B cell (primary cell): ENCODE data around the gene TMED6. TPM values are rescaled to one million over a fixed set of nuclear protein-coding genes. Genes with fewer than 3 reads are reported as not detected.

ENCODE experiments used
- ATAC-seq: fragments of 200-7000 bp; cut with Tn5 transposase; one replicate; pipeline ENCODE4 v1.10.0; 2021; ENCODE audit warnings: low read depth, mild to moderate bottlenecking, moderate number of reproducible peaks, moderate library complexity
- CTCF ChIA-PET: fragments of 350-600 bp; sonication (Branson Sonifier 250); formaldehyde crosslinking; loops from one replicate; lab custom pipeline; 2021; ENCODE audit warnings: antibody characterized with exemption, inconsistent platforms; lab: Charles Lee
- POLR2A ChIA-PET: fragments of 350-600 bp; sonication (Branson Sonifier 250); formaldehyde crosslinking; loops from one replicate; lab custom pipeline; 2021; ENCODE audit warnings: antibody characterized with exemption; lab: Charles Lee
- DNase-seq: peaks from one replicate; pipeline ENCODE4 v3.0.0; 2013
- H2AFZ ChIP-seq: 2 replicates; pipeline ENCODE4 v1.6.1; 2012; ENCODE audit warnings: mild to moderate bottlenecking, low read depth, low read length; ENCODE audit not compliant: insufficient read depth, poor library complexity, severe bottlenecking
- H3K27ac ChIP-seq, 2 donors: 1 replicate in 1 of 2; 2 replicates in 1 of 2; pipeline ENCODE4 v1.5.1; 2012 to 2013; ENCODE audit warnings: low read length in 2 of 2, mild to moderate bottlenecking in 2 of 2, moderate library complexity in 1 of 2
- H3K27me3 ChIP-seq, 4 experiments: fragments of 200-600 bp in 1 of 4; sonication (generic) in 1 of 4; replicated peaks in 1 of 4; 1 replicate in 2 of 4; 2 replicates in 2 of 4; pipeline versions ENCODE4 v1.6.1 to v1.7.0; 2013 to 2016; ENCODE audit warnings: low read length in 3 of 4, mild to moderate bottlenecking in 2 of 4, mixed read lengths in 1 of 4, moderate library complexity in 1 of 4; ENCODE audit not compliant: insufficient read depth in 4 of 4, control insufficient read depth in 3 of 4; ENCODE audit errors: control extremely low read depth in 1 of 4
- H3K36me3 ChIP-seq, 2 experiments: replicated peaks in 1 of 2; 1 replicate in 1 of 2; 2 replicates in 1 of 2; pipeline versions ENCODE4 v1.6.1 to v1.7.1; 2013; ENCODE audit warnings: low read length in 1 of 2; ENCODE audit not compliant: insufficient read depth in 2 of 2, control insufficient read depth in 1 of 2; ENCODE audit errors: control extremely low read depth in 1 of 2, extremely low read depth in 1 of 2
- H3K4me1 ChIP-seq, 2 donors: fragments of 200-600 bp in 1 of 2; sonication (generic) in 1 of 2; 1 replicate in 1 of 2; 2 replicates in 1 of 2; pipeline versions ENCODE4 v1.5.1 to v1.6.1; 2013 to 2017; ENCODE audit warnings: low read length in 2 of 2; ENCODE audit not compliant: control insufficient read depth in 2 of 2, insufficient read depth in 2 of 2
- H3K4me2 ChIP-seq: replicated peaks from 2 replicates; pipeline ENCODE3; 2012; ENCODE audit warnings: mild to moderate bottlenecking, low read depth, low read length; ENCODE audit not compliant: poor library complexity, severe bottlenecking
- H3K4me3 ChIP-seq, 5 experiments: fragments of 200-600 bp in 1 of 5; sonication (generic) in 1 of 5; 1 replicate in 3 of 5; 2 replicates in 2 of 5; pipeline versions ENCODE4 v1.5.1 to v1.7.0; 2011 to 2016; ENCODE audit warnings: low read length in 4 of 5, mild to moderate bottlenecking in 4 of 5, low read depth in 2 of 5, control low read depth in 1 of 5, moderate library complexity in 1 of 5; ENCODE audit not compliant: insufficient read depth in 1 of 5; ENCODE audit errors: control extremely low read depth in 1 of 5, extremely low read depth in 1 of 5
- H3K79me2 ChIP-seq: fragments of 200-600 bp; sonication (generic); one replicate; pipeline ENCODE4 v1.6.0; 2016; ENCODE audit warnings: low read length; ENCODE audit not compliant: control insufficient read depth, insufficient read depth
- H3K9ac ChIP-seq: fragments of 200-600 bp; sonication (generic); 2 replicates; pipeline ENCODE4 v1.6.1; 2017; ENCODE audit warnings: mild to moderate bottlenecking, low read length, moderate library complexity
- H3K9me3 ChIP-seq, 3 donors: one replicate each; pipeline versions ENCODE4 v1.6.1 to v1.7.1; 2013; ENCODE audit warnings: low read length in 2 of 3; ENCODE audit not compliant: control insufficient read depth in 2 of 3, insufficient read depth in 1 of 3; ENCODE audit errors: control extremely low read depth in 1 of 3
- H4K20me1 ChIP-seq: 2 replicates; pipeline ENCODE4 v1.6.0; 2012; ENCODE audit warnings: mild to moderate bottlenecking, low read length; ENCODE audit not compliant: insufficient read depth, control insufficient read depth, poor library complexity, severe bottlenecking
- H3K27ac Mint-ChIP-seq: one replicate; pipeline ENCODE4 v1.8.0; 2021; ENCODE audit warnings: mixed read lengths
- H3K27me3 Mint-ChIP-seq: one replicate; pipeline ENCODE4 v1.8.0; 2021; ENCODE audit warnings: mixed read lengths
- H3K4me1 Mint-ChIP-seq: one replicate; pipeline ENCODE4 v1.8.0; 2021; ENCODE audit warnings: mixed read lengths
- H3K4me3 Mint-ChIP-seq: one replicate; pipeline ENCODE4 v1.8.0; 2021; ENCODE audit warnings: mixed read lengths
- H3K9me3 Mint-ChIP-seq: one replicate; pipeline ENCODE4 v1.8.0; 2022; ENCODE audit warnings: mixed read lengths; ENCODE audit not compliant: insufficient read depth
- CTCF ChIP-seq: fragments of 200-600 bp; IDR thresholded peaks from one replicate; pipeline ENCODE4 v1.8.0; 2022; ENCODE audit warnings: antibody characterized with exemption, mild to moderate bottlenecking
- EZH2 ChIP-seq: IDR thresholded peaks from 2 replicates; pipeline ENCODE4 v1.6.1; 2012; ENCODE audit warnings: borderline replicate concordance, low read depth, mild to moderate bottlenecking, moderate library complexity, low read length; ENCODE audit not compliant: insufficient read depth, poor library complexity, severe bottlenecking
- WGBS: methylation state at CpG from one replicate; pipeline ENCODE4 v1.1.5; 2013; ENCODE audit warnings: missing lambda C conversion rate; ENCODE audit not compliant: insufficient coverage; 5-methylcytosine and 5-hydroxymethylcytosine counted together
- intact Hi-C: fragments of 100-400 bp; cut with micrococcal nuclease; formaldehyde crosslinking; loops from one replicate; pipeline ENCODE4 v1.10.0; 2022
- polyA plus RNA-seq: library from polyadenylated mRNA; depleted of rRNA; stranded (reverse); fragments of >200 nt; gene quantifications from 2 replicates; pipeline ENCODE4 v1.2.3, GENCODE V29; 2012
- total RNA-seq, 2 donors: library from RNA; stranded (reverse); fragments of 120-200 nt in 1 of 2; gene quantifications; 1 replicate in 1 of 2; 2 replicates in 1 of 2; pipeline versions ENCODE4 v1.2.3 to v1.2.4, GENCODE V29; 2013 to 2022

The TMED6 gene
- total and polyA plus RNA-seq, 2 donors (not counting 1 experiment from before 2014, with no cell fraction given): 0.78 to 4.5 TPM

GRCh38 chr16:69397821-69398521 is 46.4 kb upstream of the TMED6 start:
- peak overlapping the region; percentile 3 for H2AFZ ChIP-seq
- H3K27me3 Mint-ChIP-seq: no peaks in the 10 kb centered on the region
- peaks cover 5 to 7% of the 10 kb centered on the region in 2 donors for H3K4me1 ChIP-seq
- H4K20me1 ChIP-seq: no peaks in the 10 kb centered on the region
- no peak overlapping the region for H3K4me3 Mint-ChIP-seq
- no peak overlapping the region for H3K27ac Mint-ChIP-seq
- WGBS: 91% methylated on average over 5 of the region's 6 CpGs
- ATAC-seq: no peak
- no peaks in the 10 kb centered on the region for H3K9me3 ChIP-seq
- no peak overlapping the region for H3K4me3 ChIP-seq
- no peaks in the 10 kb centered on the region for H3K9me3 Mint-ChIP-seq
- H3K4me2 ChIP-seq: no peak overlapping the region
- H3K27me3 ChIP-seq: no peaks in the 10 kb centered on the region
- H3K36me3 ChIP-seq: no peaks in the 10 kb centered on the region
- TF ChIP-seq EZH2 (no peak), CTCF (no peak)
- CTCF ChIA-PET: interaction anchor here (3.9 to 4.1 kb wide), 2 partner anchors 171 to 311 kb away, joined by 19 to 26 read pairs; no protein-coding TSS in a partner anchor
- no peak overlapping the region for H3K27ac ChIP-seq
- POLR2A ChIA-PET: no interaction called here
- peaks cover 9% of the 10 kb centered on the region for H3K4me1 Mint-ChIP-seq
- intact Hi-C loops: loop anchor here (5.0 to 10.0 kb wide), 2 partner anchors 244 to 307 kb away; no protein-coding TSS in a partner anchor
- H3K79me2 ChIP-seq: no peaks in the 10 kb centered on the region
- no peak for DNase-seq
- H3K9ac ChIP-seq: no peak overlapping the region
